Thymus (tissue), 14 donors: ENCODE measurements around the gene ZNHIT6. TPM values are rescaled to one million over a fixed set of nuclear protein-coding genes. Genes with fewer than 3 reads are reported as not detected.

Experiments
- DNase-seq, 9 donors: peaks; one replicate each; pipeline ENCODE4 v3.0.0-alpha.2; 2013; ENCODE audit warnings: low spot score in 9 of 9, low read depth in 6 of 9, missing footprints in 1 of 9
- H3K27ac ChIP-seq, 2 donors: one replicate each; pipeline ENCODE4 v1.5.1; 2013; ENCODE audit warnings: control low read depth in 1 of 2, low read depth in 1 of 2, low read length in 1 of 2, mild to moderate bottlenecking in 1 of 2, moderate library complexity in 1 of 2
- H3K27me3 ChIP-seq, 2 donors: one replicate each; pipeline ENCODE4 v1.5.1; 2013; ENCODE audit warnings: low read length in 1 of 2; ENCODE audit not compliant: control insufficient read depth in 2 of 2, insufficient read depth in 1 of 2
- H3K36me3 ChIP-seq, 2 donors: one replicate each; pipeline ENCODE4 v1.5.1; 2013; ENCODE audit warnings: low read length in 1 of 2, mild to moderate bottlenecking in 1 of 2, moderate library complexity in 1 of 2; ENCODE audit not compliant: control insufficient read depth in 2 of 2, insufficient read depth in 2 of 2
- H3K4me1 ChIP-seq, 2 donors: one replicate each; pipeline ENCODE4 v1.5.1; 2013; ENCODE audit warnings: low read length in 2 of 2; ENCODE audit not compliant: control insufficient read depth in 2 of 2, insufficient read depth in 2 of 2
- H3K4me3 ChIP-seq, 2 donors: one replicate each; pipeline ENCODE4 v1.5.1; 2013; ENCODE audit warnings: low read length in 2 of 2, control low read depth in 1 of 2, mild to moderate bottlenecking in 1 of 2
- H3K9me3 ChIP-seq, 2 donors: one replicate each; pipeline ENCODE4 v1.5.1; 2013; ENCODE audit warnings: low read length in 1 of 2, mild to moderate bottlenecking in 1 of 2; ENCODE audit not compliant: control insufficient read depth in 2 of 2, insufficient read depth in 1 of 2
- WGBS: extraction: QIAGEN DNeasy Blood & Tissue Kit; methylation state at CpG from one replicate; pipeline ENCODE4 v1.1.7; 2013; 5-methylcytosine and 5-hydroxymethylcytosine counted together
- long read RNA-seq, 10 donors: transcript quantifications; one replicate each; lab custom pipeline, GENCODE V29; 2026
- polyA plus RNA-seq: library from polyadenylated mRNA; stranded (reverse); fragments of 200-250 nt; gene quantifications from one replicate; pipeline ENCODE4 v1.2.3, GENCODE V29; 2013
- total RNA-seq: library from RNA; stranded (reverse); fragments of 120-200 nt; gene quantifications from one replicate; pipeline ENCODE4 v1.2.4, GENCODE V29; 2013
- donor health status: healthy.

ZNHIT6 gene, protein sequence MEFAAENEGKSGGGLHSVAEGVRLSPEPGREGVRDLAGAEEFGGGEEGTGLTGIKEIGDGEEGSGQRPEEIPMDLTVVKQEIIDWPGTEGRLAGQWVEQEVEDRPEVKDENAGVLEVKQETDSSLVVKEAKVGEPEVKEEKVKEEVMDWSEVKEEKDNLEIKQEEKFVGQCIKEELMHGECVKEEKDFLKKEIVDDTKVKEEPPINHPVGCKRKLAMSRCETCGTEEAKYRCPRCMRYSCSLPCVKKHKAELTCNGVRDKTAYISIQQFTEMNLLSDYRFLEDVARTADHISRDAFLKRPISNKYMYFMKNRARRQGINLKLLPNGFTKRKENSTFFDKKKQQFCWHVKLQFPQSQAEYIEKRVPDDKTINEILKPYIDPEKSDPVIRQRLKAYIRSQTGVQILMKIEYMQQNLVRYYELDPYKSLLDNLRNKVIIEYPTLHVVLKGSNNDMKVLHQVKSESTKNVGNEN
- 10.0 TPM for total RNA-seq
- 14.1 TPM for polyA plus RNA-seq
- long read RNA-seq, donor 1, result 0 reads
- long read RNA-seq, donor 2, partial matches to known transcripts, result 6 of 10 reads
- long read RNA-seq, donor 2, other reads (novel, unspliced or antisense), result 0 of 10 reads
- long read RNA-seq, donor 3, partial matches to known transcripts, result 0 of 2 reads
- long read RNA-seq, donor 3, other reads (novel, unspliced or antisense), result 0 of 2 reads
- long read RNA-seq, donor 4, result 0 reads
- long read RNA-seq, donor 5, transcript ZNHIT6-201 (10 exons, 2,797 nt), result major isoform, 6 of 6 reads
- long read RNA-seq, donor 5, partial matches to known transcripts, result 0 of 6 reads
- long read RNA-seq, donor 5, other reads (novel, unspliced or antisense), result 0 of 6 reads
- long read RNA-seq, donor 6, partial matches to known transcripts, result 0 of 3 reads
- long read RNA-seq, donor 6, other reads (novel, unspliced or antisense), result 0 of 3 reads
- long read RNA-seq, donor 7, partial matches to known transcripts, result 0 of 1 reads
- long read RNA-seq, donor 7, other reads (novel, unspliced or antisense), result 0 of 1 reads
- long read RNA-seq, donor 8, partial matches to known transcripts, result 0 of 1 reads
- long read RNA-seq, donor 8, other reads (novel, unspliced or antisense), result 0 of 1 reads
- long read RNA-seq, donor 9, partial matches to known transcripts, result 0 of 3 reads
- long read RNA-seq, donor 9, other reads (novel, unspliced or antisense), result 0 of 3 reads
- long read RNA-seq, donor 10, partial matches to known transcripts, result 0 of 3 reads
- long read RNA-seq, donor 10, other reads (novel, unspliced or antisense), result 0 of 3 reads

DNA sequence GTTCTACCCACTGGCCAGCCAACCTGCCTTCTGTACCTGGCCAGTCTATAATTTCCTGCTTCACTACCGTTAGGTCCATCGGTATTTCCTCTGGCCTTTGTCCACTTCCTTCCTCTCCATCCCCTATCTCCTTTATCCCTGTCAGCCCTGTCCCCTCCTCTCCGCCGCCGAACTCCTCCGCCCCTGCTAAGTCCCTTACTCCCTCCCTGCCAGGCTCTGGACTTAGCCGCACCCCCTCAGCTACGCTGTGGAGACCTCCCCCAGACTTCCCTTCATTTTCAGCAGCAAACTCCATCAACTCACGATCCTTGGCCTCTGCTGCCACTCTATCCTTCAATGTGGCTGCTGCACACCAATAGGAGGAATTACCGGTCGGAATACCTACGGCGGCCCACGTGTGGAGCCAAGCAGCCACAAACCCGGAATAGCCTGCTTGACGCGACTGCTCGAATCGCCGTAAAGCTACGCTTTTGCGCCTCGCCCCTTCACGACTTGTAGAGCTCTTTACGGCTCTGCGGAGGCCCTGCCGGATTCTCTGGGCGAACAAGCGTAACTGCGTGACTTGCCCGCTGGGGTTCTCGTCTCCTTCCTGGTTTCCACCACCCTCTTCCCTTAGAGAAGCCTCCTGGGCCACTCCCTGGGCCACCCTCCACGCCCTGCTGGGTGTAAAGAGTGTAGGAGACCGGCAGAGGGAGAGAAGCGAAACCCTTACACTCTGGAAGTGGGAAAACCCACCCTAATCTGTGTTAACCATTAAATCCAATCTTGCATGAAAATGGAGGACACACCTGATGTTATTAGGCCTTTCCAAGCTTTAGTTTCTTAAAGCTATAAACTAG, at the start of gene ZNHIT6:
Gene ZNHIT6, minus strand, starts transcription at position 444 of the 839 bp plus-strand sequence. Its CDS starts 149 bp downstream, at position 295.
- H3K4me3 ChIP-seq, result peak within 1 kb of the TSS; percentile 76 to 82
- no peaks in the 10 kb centered on the region for H3K27me3 ChIP-seq
- no peaks in the 10 kb centered on the region for H3K9me3 ChIP-seq
- 2% methylated on average over 35 of the region's 35 CpGs for WGBS
- peak within 1 kb of the TSS; percentile 58 to 88 for H3K27ac ChIP-seq
- no peaks in the 10 kb centered on the region for H3K4me1 ChIP-seq
- DNase-seq, result peak; percentile 73 to 94 (median 82)
- H3K36me3 ChIP-seq, result no peaks in the 10 kb centered on the region

DNA sequence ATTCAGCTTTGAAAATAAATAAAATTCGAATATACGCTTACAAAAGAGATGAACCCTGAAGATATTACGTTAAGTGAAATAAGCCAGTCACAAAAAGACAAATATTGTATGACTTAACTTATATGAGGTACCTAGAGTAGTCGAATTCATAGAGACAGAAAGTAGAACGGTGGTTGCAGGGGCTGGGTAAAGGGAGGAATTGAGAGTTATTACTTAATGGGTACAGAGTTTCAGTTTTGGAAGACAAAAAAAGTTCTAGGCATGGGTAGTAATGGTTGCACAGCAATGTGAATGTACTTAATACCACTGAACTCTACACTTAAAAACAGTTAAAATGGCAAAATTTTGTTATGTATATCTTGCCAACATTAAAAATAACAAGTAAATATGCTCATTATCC, 48.6 kb upstream of the ZNHIT6 start:
- 96% methylated on average over 5 of the region's 5 CpGs for WGBS
- no peak for DNase-seq
- Histone ChIP-seq H3K4me1 (no peaks in the 10 kb centered on the region), H3K36me3 (no peaks in the 10 kb centered on the region), H3K9me3 (no peaks in the 10 kb centered on the region), H3K27ac (no peak overlapping the region), H3K4me3 (no peak overlapping the region), H3K27me3 (no peaks in the 10 kb centered on the region)

DNA sequence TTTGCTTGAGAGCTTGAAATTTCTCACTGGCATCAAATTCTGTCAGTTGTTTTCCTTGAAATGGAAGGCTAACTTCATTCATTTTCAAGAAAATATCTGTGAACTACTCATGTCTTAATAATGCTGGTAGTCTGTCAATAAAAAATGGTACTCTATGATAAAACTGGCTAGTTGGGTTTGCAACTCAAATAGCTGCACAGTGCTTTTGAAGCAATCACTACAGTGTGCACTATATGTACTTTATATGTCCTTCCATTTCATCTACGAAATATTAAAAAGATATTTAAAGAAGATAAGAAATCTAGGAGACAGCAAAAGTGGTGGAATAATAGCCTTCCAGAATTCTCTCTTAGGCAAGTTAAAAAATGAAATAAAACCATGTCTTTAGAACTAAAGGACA, 39.9 kb upstream of the ZNHIT6 start:
- Histone ChIP-seq H3K9me3 (no peaks in the 10 kb centered on the region), H3K36me3 (no peaks in the 10 kb centered on the region), H3K27me3 (no peaks in the 10 kb centered on the region), H3K27ac (no peak overlapping the region), H3K4me3 (no peak overlapping the region), H3K4me1 (no peaks in the 10 kb centered on the region)
- WGBS, result 95% methylated on average over 1 of the region's 1 CpG
- no peak for DNase-seq

DNA sequence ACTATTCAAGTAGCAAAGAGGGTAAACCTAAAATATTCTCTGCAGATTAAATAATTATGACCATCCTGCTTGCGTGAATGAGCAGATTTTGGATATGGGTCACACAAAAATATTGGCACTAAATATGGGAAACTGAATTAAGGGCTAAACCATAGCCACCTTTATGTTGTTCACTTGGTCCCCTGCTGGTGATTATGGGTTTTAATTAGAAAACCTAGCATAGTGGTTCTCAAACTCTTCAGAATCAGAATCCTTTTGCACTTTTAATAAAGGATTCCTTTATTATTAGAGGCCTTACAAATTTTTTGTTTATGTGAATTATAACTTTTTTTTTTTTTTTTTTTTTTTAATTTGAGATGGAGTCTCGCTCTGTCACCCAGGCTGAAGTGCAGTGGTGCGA, 38.5 kb upstream of the ZNHIT6 start:
- H3K27me3 ChIP-seq, result no peaks in the 10 kb centered on the region
- no peaks in the 10 kb centered on the region for H3K36me3 ChIP-seq
- no peak overlapping the region for H3K27ac ChIP-seq
- WGBS, result 97% methylated on average over 3 of the region's 3 CpGs
- H3K4me3 ChIP-seq, result no peak overlapping the region
- no peaks in the 10 kb centered on the region for H3K9me3 ChIP-seq
- H3K4me1 ChIP-seq, result no peaks in the 10 kb centered on the region
- DNase-seq, result no peak

DNA sequence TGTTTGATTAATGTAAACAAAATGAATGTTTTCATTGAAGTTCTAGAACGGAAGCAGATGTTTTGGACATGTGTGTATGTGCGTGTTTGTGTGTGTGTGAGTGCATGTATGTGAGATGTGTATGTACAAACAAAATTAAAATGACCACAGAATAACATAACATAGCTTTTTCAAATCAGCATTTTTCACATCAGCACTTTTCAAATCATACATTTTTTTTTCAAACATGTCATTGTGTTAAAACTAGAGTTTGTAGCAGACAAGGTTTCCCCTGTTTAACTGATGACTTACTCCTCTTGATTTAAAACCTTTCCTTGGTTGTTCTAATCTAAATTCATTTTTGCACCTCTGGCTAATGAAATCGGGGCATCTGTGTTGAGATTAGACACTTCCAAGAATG, 35.6 kb upstream of the ZNHIT6 start:
- DNase-seq, result no peak
- H3K9me3 ChIP-seq, result no peaks in the 10 kb centered on the region
- no peaks in the 10 kb centered on the region for H3K36me3 ChIP-seq
- no peaks in the 10 kb centered on the region for H3K4me1 ChIP-seq
- H3K27ac ChIP-seq, result no peak overlapping the region
- 93% methylated on average over 3 of the region's 3 CpGs for WGBS
- no peak overlapping the region for H3K4me3 ChIP-seq
- H3K27me3 ChIP-seq, result no peaks in the 10 kb centered on the region

DNA sequence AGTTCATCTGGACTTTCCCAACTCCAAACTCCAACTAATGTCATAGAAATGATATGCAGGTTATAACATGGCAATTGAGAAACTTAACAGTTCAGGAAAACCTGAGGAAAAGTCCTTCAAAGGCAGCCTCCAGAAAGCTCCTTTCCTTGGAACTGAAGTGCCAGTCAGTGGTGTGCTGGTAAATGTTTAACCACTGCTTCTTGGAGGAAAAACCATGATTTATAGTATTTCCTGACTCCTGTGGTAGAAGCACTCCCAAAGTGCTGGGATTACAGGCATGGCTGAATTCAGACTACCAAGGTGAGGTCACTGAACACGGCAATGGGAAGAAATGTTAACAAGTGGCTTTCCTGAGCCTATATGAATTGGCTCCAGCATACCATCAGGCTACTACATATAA, 26.7 kb upstream of the ZNHIT6 start:
- Histone ChIP-seq H3K4me1 (no peaks in the 10 kb centered on the region), H3K27me3 (no peaks in the 10 kb centered on the region), H3K27ac (no peak overlapping the region), H3K4me3 (no peak overlapping the region), H3K36me3 (no peaks in the 10 kb centered on the region), H3K9me3 (no peaks in the 10 kb centered on the region)
- WGBS, result 95% methylated on average over 1 of the region's 1 CpG
- DNase-seq, result no peak

DNA sequence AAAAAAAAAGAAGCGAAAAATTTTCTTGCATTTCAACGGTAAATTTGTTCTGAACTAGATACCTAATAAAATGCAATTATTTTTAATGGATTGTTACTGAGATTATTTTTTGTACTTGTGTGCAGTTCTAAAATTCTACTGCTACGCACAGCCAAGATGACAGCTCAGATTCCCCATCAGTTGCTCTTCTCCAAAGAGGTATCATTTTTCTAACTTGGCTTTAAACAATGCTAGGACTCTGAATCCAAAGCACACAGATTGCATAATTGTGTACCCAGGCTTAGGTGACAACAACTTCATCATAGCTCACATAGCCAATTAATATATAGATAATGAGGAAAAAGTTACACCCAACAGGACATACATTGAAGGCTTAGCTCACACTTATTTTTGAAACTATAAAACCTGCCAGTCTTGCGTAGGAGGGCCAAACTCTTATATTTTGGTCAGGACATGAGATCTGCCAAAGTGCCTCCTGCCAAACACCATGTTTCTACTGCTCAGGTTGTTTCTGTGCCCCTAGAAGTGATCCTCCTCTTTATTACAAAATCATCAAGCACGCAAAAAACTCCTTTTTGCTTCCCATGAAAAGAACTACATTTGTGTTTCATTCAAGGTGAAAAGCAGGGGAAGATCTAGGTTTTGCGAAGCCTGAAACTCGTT, 10.6 kb upstream of the ZNHIT6 start:
- H3K27ac ChIP-seq, result no peak overlapping the region
- no peaks in the 10 kb centered on the region for H3K4me1 ChIP-seq
- H3K36me3 ChIP-seq, result no peaks in the 10 kb centered on the region
- H3K4me3 ChIP-seq, result no peak overlapping the region
- H3K27me3 ChIP-seq, result no peaks in the 10 kb centered on the region
- DNase-seq, result no peak
- 97% methylated on average over 7 of the region's 7 CpGs for WGBS
- H3K9me3 ChIP-seq, result peaks cover 0 to 5% of the 10 kb centered on the region in 2 donors
